ENCODE results near the gene USP15.

Gene USP15

GRCh38 chr12:62258231-62258630, 2.0 kb upstream of the USP15 start:
- Histone ChIP-seq H3K36me3 (ENCODE audit: control insufficient read depth, insufficient read depth, low read length) (no peaks in the 10 kb centered on the region), H3K9ac (ENCODE audit: low read length) (no peak overlapping the region), H4K8ac (ENCODE audit: low read depth, low read length) (no peak overlapping the region), H3K4me3 (ENCODE audit: low read length) (no peak overlapping the region), H3K4ac (ENCODE audit: low read depth, low read length) (no peak overlapping the region), H2BK5ac (ENCODE audit: low read length) (no peak overlapping the region), H2BK15ac (replicated peaks; ENCODE audit: low read depth) (no peak overlapping the region), H3K79me1 (ENCODE audit: low read length) (peaks cover 3% of the 10 kb centered on the region), H3K18ac (ENCODE audit: low read length) (no peak overlapping the region), H2BK120ac (ENCODE audit: low read depth, low read length) (no peak overlapping the region), H3K4me2 (ENCODE audit: low read length) (no peak overlapping the region), H3K27me3 (ENCODE audit: insufficient read depth, low read length, poor library complexity) (no peaks in the 10 kb centered on the region), H3K79me2 (ENCODE audit: control insufficient read depth, insufficient read depth, low read length) (peaks cover 19% of the 10 kb centered on the region), H3K4me1 (ENCODE audit: control insufficient read depth, low read depth, low read length) (no peaks in the 10 kb centered on the region), H3K27ac (ENCODE audit: low read depth, low read length) (no peak overlapping the region), H4K5ac (ENCODE audit: low read length) (no peak overlapping the region), H3K23ac (ENCODE audit: low read length) (no peak overlapping the region), H2AK5ac (ENCODE audit: low read length) (no peak overlapping the region), H3K56ac (ENCODE audit: low read length) (no peak overlapping the region)
- no CpG with 5 or more reads among the region's 3 CpGs for WGBS (ENCODE audit: extremely low coverage, insufficient coverage, low lambda C conversion rate)
- DNase-seq = no peak

GRCh38 chr12:62258941-62259630, 1.1 kb upstream of the USP15 start:
- peak overlapping the region; percentile 68 for H3K4me3 ChIP-seq (ENCODE audit: low read length)
- no peaks in the 10 kb centered on the region for H3K36me3 ChIP-seq (ENCODE audit: control insufficient read depth, insufficient read depth, low read length)
- no peak overlapping the region for H3K18ac ChIP-seq (ENCODE audit: low read length)
- peaks cover 3% of the 10 kb centered on the region for H3K79me1 ChIP-seq (ENCODE audit: low read length)
- peak overlapping the region; percentile 87 for H3K9ac ChIP-seq (ENCODE audit: low read length)
- peak overlapping the region; percentile 88 for H3K4ac ChIP-seq (ENCODE audit: low read depth, low read length)
- H2BK15ac ChIP-seq (replicated peaks; ENCODE audit: low read depth) = no peak overlapping the region
- peak overlapping the region; percentile 76 for H4K8ac ChIP-seq (ENCODE audit: low read depth, low read length)
- H3K4me1 ChIP-seq (ENCODE audit: control insufficient read depth, low read depth, low read length) = no peaks in the 10 kb centered on the region
- peaks cover 21% of the 10 kb centered on the region for H3K79me2 ChIP-seq (ENCODE audit: control insufficient read depth, insufficient read depth, low read length)
- peak overlapping the region; percentile 96 for H3K4me2 ChIP-seq (ENCODE audit: low read length)
- peak overlapping the region; percentile 97 for H3K56ac ChIP-seq (ENCODE audit: low read length)
- no peak overlapping the region for H2BK5ac ChIP-seq (ENCODE audit: low read length)
- no peak overlapping the region for H3K23ac ChIP-seq (ENCODE audit: low read length)
- no CpG with 5 or more reads among the region's 10 CpGs for WGBS (ENCODE audit: extremely low coverage, insufficient coverage, low lambda C conversion rate)
- no peak overlapping the region for H2AK5ac ChIP-seq (ENCODE audit: low read length)
- no peak overlapping the region for H3K27ac ChIP-seq (ENCODE audit: low read depth, low read length)
- DNase-seq = no peak
- H4K5ac ChIP-seq (ENCODE audit: low read length) = no peak overlapping the region
- H3K27me3 ChIP-seq (ENCODE audit: insufficient read depth, low read length, poor library complexity) = no peaks in the 10 kb centered on the region
- no peak overlapping the region for H2BK120ac ChIP-seq (ENCODE audit: low read depth, low read length)

GRCh38 chr12:62259631-62259992, 592 bp upstream of the USP15 start:
- no CpG with 5 or more reads among the region's 15 CpGs for WGBS (ENCODE audit: extremely low coverage, insufficient coverage, low lambda C conversion rate)
- Histone ChIP-seq H2BK15ac (replicated peaks; ENCODE audit: low read depth) (no peak overlapping the region), H3K23ac (ENCODE audit: low read length) (no peak overlapping the region), H4K8ac (ENCODE audit: low read depth, low read length) (no peak overlapping the region), H3K18ac (ENCODE audit: low read length) (peak overlapping the region; percentile 54), H3K27ac (ENCODE audit: low read depth, low read length) (peak overlapping the region; percentile 13), H2BK120ac (ENCODE audit: low read depth, low read length) (no peak overlapping the region), H3K9ac (ENCODE audit: low read length) (peak overlapping the region; percentile 87), H3K27me3 (ENCODE audit: insufficient read depth, low read length, poor library complexity) (no peaks in the 10 kb centered on the region), H3K36me3 (ENCODE audit: control insufficient read depth, insufficient read depth, low read length) (no peaks in the 10 kb centered on the region), H3K4me3 (ENCODE audit: low read length) (peak overlapping the region; percentile 68), H3K79me1 (ENCODE audit: low read length) (peaks cover 3% of the 10 kb centered on the region), H3K4me1 (ENCODE audit: control insufficient read depth, low read depth, low read length) (no peaks in the 10 kb centered on the region), H2BK5ac (ENCODE audit: low read length) (peak overlapping the region; percentile 64), H3K56ac (ENCODE audit: low read length) (peak overlapping the region; percentile 97), H3K79me2 (ENCODE audit: control insufficient read depth, insufficient read depth, low read length) (peaks cover 21% of the 10 kb centered on the region), H3K4ac (ENCODE audit: low read depth, low read length) (peak overlapping the region; percentile 88), H2AK5ac (ENCODE audit: low read length) (no peak overlapping the region), H4K5ac (ENCODE audit: low read length) (no peak overlapping the region), H3K4me2 (ENCODE audit: low read length) (peak overlapping the region; percentile 96)
- DNase-seq = no peak

DNA sequence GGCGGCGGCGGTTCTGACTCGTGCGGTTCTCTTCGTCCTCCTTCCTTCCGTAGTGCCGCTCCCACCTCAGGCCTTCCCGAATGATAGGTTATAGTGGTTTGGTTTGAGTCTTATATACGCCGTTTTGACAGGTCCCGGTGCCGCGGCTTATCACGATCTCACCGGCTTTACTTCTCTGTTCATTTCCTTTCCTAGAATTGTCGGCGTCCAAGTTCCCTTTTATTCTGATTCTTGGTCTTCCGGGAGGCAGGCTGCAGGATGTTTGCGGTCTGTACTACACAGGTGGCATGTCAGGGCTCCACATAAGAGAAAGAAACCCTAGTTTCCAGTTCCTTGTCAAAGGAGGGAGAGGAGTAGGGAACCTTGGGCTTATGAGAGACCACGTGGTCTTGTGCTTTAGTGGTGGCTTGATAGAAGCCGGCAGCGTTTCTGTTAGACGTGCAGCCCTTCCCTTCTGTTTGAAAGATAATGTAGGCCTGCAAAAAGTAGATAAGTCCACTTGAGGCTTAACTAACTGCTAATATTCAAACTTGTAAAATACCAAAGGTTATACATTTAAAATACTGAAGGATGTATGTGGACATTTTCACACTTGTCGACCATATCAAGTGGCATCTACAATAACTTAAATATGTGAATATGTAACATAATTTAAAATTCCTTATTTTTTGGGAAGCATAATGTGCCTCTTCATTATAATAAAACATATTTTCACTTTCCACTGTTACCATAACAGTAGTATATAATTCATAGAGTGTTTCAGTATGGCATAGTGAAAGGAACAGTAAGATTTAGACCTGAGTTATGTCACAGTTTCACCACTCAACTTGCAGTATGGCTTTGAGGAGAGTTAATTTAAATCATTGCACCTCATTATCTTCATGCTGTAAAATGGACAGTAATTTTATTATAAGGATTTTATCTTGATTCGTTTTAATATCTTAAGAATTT, 804 bp downstream of the USP15 start:
- Histone ChIP-seq H3K27me3 (ENCODE audit: insufficient read depth, low read length, poor library complexity) (no peaks in the 10 kb centered on the region), H3K23ac (ENCODE audit: low read length) (no peak overlapping the region), H3K4me1 (ENCODE audit: control insufficient read depth, low read depth, low read length) (no peaks in the 10 kb centered on the region), H3K4me3 (ENCODE audit: low read length) (peak overlapping the region; percentile 95), H2BK15ac (replicated peaks; ENCODE audit: low read depth) (no peak overlapping the region), H4K8ac (ENCODE audit: low read depth, low read length) (no peak overlapping the region), H2BK5ac (ENCODE audit: low read length) (no peak overlapping the region), H2BK120ac (ENCODE audit: low read depth, low read length) (no peak overlapping the region), H3K27ac (ENCODE audit: low read depth, low read length) (peak overlapping the region; percentile 26), H3K79me2 (ENCODE audit: control insufficient read depth, insufficient read depth, low read length) (peaks cover 23% of the 10 kb centered on the region), H2AK5ac (ENCODE audit: low read length) (no peak overlapping the region), H3K9ac (ENCODE audit: low read length) (peak overlapping the region; percentile 81), H3K36me3 (ENCODE audit: control insufficient read depth, insufficient read depth, low read length) (no peaks in the 10 kb centered on the region), H3K4me2 (ENCODE audit: low read length) (peak overlapping the region; percentile 71), H3K56ac (ENCODE audit: low read length) (peak overlapping the region; percentile 91), H4K5ac (ENCODE audit: low read length) (no peak overlapping the region), H3K79me1 (ENCODE audit: low read length) (peaks cover 3% of the 10 kb centered on the region), H3K4ac (ENCODE audit: low read depth, low read length) (no peak overlapping the region), H3K18ac (ENCODE audit: low read length) (no peak overlapping the region)
- WGBS (ENCODE audit: extremely low coverage, insufficient coverage, low lambda C conversion rate) = no CpG with 5 or more reads among the region's 26 CpGs
- peak; percentile 49 for DNase-seq

DNA sequence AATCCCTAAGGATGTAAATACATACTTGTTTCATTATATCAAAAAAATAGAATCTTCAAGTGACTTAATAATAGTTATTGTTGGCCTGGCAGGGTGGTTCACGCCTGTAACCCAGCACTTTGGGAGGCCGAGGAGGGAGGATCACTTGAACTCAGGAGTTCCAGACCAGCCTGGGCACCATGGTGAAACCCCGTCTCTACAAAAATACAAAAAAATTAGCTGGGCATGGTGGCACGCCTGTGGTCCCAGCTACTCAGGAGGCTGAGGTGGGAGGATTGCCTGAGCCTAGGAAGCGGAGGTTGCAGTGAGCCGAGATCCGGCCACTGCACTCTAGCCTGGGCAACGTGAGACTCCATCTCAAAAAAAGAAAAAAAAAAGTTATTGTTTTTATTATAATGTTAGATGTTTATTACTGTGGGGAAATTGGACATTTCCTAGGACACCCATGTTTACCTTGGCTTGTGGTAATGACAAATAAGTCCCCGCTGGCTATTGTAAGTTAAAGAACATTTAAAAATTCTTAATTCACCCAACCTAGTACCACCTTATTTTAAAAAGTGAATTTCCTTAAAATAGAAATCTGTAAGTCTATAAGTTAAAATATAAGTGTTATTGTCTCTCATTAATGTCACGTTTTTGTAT, 1.8 kb downstream of the USP15 start:
- H3K4ac ChIP-seq (ENCODE audit: low read depth, low read length) = no peak overlapping the region
- peaks cover 3% of the 10 kb centered on the region for H3K79me1 ChIP-seq (ENCODE audit: low read length)
- H2AK5ac ChIP-seq (ENCODE audit: low read length) = no peak overlapping the region
- no peaks in the 10 kb centered on the region for H3K36me3 ChIP-seq (ENCODE audit: control insufficient read depth, insufficient read depth, low read length)
- H3K23ac ChIP-seq (ENCODE audit: low read length) = no peak overlapping the region
- H2BK120ac ChIP-seq (ENCODE audit: low read depth, low read length) = no peak overlapping the region
- no peak overlapping the region for H4K8ac ChIP-seq (ENCODE audit: low read depth, low read length)
- no peaks in the 10 kb centered on the region for H3K4me1 ChIP-seq (ENCODE audit: control insufficient read depth, low read depth, low read length)
- H3K56ac ChIP-seq (ENCODE audit: low read length) = no peak overlapping the region
- H2BK15ac ChIP-seq (replicated peaks; ENCODE audit: low read depth) = no peak overlapping the region
- peaks cover 23% of the 10 kb centered on the region for H3K79me2 ChIP-seq (ENCODE audit: control insufficient read depth, insufficient read depth, low read length)
- H3K4me2 ChIP-seq (ENCODE audit: low read length) = no peak overlapping the region
- no peak overlapping the region for H3K9ac ChIP-seq (ENCODE audit: low read length)
- no peak for DNase-seq
- no peak overlapping the region for H3K27ac ChIP-seq (ENCODE audit: low read depth, low read length)
- no peak overlapping the region for H3K4me3 ChIP-seq (ENCODE audit: low read length)
- no CpG with 5 or more reads among the region's 10 CpGs for WGBS (ENCODE audit: extremely low coverage, insufficient coverage, low lambda C conversion rate)
- H2BK5ac ChIP-seq (ENCODE audit: low read length) = no peak overlapping the region
- H4K5ac ChIP-seq (ENCODE audit: low read length) = no peak overlapping the region
- no peaks in the 10 kb centered on the region for H3K27me3 ChIP-seq (ENCODE audit: insufficient read depth, low read length, poor library complexity)
- H3K18ac ChIP-seq (ENCODE audit: low read length) = no peak overlapping the region

All from mesendoderm (in vitro differentiated cells).